ENCODE data around the gene ANGPTL4. TPM values are rescaled to one million over a fixed set of nuclear protein-coding genes. Genes with fewer than 3 reads are reported as not detected.

Gene ANGPTL4
- total RNA-seq, 1 donor from 2014 or later: 82.0 TPM

DNA sequence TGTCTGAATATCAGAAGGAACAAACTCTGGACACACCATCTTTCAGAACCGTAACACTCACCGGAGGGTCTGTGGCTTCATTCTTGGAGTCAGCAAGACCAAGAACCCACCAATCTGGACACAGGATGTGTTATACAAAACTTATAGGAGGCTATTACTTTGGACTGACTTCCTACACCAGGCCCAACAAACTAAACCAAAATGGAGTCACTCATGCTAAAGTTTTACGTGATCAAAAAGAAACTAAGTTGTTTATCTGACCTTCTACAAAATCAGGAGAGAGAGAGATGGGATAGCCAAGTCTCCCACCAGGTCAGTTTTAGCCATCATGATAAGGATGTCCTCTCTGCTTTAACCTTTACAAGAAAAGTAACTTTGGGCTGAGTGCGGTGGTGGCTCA, 23.0 kb downstream of the ANGPTL4 start:
- TF ChIP-seq, protein P1, sequence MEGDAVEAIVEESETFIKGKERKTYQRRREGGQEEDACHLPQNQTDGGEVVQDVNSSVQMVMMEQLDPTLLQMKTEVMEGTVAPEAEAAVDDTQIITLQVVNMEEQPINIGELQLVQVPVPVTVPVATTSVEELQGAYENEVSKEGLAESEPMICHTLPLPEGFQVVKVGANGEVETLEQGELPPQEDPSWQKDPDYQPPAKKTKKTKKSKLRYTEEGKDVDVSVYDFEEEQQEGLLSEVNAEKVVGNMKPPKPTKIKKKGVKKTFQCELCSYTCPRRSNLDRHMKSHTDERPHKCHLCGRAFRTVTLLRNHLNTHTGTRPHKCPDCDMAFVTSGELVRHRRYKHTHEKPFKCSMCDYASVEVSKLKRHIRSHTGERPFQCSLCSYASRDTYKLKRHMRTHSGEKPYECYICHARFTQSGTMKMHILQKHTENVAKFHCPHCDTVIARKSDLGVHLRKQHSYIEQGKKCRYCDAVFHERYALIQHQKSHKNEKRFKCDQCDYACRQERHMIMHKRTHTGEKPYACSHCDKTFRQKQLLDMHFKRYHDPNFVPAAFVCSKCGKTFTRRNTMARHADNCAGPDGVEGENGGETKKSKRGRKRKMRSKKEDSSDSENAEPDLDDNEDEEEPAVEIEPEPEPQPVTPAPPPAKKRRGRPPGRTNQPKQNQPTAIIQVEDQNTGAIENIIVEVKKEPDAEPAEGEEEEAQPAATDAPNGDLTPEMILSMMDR (conservative IDR thresholded peaks at IDR 0.05; ENCODE audit: low read depth, low read length): no peak
- no peak for DNase-seq (ENCODE audit: low read depth)
- no peak overlapping the region for H3K4me3 ChIP-seq (ENCODE audit: low read depth, low read length)

DNA sequence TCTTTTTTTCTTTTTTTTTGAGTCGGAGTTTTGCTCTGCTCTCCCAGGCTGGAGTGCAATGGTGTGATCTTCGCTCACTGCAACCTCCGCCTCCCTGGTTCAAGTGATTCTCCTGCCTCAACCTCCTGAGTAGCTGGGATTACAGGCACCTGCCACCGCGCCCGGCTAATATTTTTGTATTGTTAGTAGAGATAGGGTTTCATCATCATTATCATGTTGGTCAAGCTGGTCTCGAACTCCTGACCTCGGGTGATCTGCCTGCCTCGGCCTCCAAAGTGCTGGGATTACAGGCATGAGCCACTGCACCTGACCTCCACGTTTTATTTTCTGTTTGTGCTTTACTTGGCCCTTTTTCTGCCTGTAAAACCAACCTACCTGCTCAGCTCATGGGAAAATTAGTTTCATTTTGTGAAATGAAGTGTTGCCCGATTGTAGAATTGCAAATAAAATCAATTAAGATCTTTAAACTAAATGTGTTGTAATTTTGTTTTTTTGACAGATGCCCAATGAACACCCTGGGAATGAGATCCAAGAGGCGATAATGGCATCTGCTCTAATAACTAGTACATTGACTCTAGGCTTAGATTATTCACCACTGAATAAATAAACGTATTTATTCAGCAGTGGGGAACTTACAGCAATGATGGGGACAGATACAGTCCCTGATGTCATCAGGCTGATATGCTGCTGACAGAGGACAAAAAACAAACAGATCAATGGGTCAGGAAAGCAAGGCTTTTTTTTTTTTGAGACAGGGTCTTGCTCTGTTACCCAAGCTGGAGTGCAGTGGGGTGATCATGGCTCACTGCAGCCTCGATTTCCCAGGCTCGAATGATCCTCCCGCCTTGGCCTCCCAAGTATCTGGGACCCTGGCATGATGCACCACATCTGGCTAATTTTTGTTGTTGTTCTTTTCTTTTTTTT, 24.0 kb downstream of the ANGPTL4 start:
- H3K4me3 ChIP-seq (ENCODE audit: low read depth, low read length): no peak overlapping the region
- no peak for DNase-seq (ENCODE audit: low read depth)
- TF ChIP-seq, protein P1 (conservative IDR thresholded peaks at IDR 0.05; ENCODE audit: low read depth, low read length): no peak

DNA sequence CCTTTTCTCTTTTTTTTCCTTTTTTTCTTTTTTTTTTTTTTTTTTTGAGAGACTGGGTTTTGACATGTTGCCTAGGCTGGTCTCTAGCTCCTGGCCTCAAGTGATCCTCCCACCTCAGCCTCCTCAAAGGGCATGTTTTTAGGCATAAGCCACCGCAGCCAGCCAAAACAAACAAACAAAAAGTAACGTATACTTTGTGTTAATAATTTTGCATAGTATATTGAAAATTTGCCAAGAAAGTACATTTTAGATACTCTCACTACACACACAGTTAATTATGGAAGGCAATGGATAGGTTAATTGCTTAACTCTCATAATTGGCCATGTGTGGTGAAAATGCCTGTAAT, 24.6 kb downstream of the ANGPTL4 start:
- TF ChIP-seq, protein P1 (conservative IDR thresholded peaks at IDR 0.05; ENCODE audit: low read depth, low read length): no peak
- DNase-seq (ENCODE audit: low read depth): no peak
- no peak overlapping the region for H3K4me3 ChIP-seq (ENCODE audit: low read depth, low read length)

DNA sequence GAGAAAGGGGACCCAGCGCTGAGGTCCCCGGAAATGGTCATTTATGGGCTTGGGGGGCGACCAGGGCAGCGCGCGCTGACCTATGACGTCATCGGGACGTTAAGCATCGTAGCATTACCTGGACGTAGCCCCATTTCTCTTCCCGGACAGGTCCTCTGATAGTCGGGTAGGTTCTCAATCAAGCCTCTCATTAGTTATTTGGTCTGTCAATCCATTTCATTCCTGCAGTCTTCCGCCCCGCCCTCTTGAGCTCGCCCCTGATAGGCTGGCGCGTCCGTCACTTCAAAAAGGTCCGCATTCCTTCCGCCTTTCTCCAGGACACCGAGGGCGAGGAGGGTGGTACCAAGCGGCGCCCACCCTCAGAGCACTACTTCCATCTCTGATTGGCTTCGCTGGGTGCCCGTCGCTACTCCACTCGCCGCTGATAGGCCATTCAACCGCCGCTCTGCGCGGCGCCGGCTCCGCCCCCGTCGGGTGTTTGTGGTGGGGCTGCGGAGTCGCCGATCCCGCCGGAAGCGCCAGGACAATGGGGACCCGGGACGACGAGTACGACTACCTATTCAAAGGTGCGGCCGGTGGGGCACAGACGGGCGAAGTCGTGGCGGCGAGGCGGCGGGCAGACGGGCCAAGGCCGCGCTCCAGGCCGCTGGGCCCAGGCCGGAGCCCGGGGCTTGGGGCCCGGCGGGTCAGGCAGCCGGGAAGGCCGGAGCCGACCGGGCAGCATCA, 26.1 kb downstream of the ANGPTL4 start, which contains the start of gene RAB11B:
TSS of gene RAB11B (plus strand) at position 470 of the 726 bp plus-strand sequence. CDS start at position 527, 57 bp downstream.
- peak within 1 kb of the TSS; percentile 65 for H3K4me3 ChIP-seq (ENCODE audit: low read depth, low read length)
- peak; percentile 99 for DNase-seq (ENCODE audit: low read depth)
- TF ChIP-seq, protein P1 (conservative IDR thresholded peaks at IDR 0.05; ENCODE audit: low read depth, low read length): no peak

DNA sequence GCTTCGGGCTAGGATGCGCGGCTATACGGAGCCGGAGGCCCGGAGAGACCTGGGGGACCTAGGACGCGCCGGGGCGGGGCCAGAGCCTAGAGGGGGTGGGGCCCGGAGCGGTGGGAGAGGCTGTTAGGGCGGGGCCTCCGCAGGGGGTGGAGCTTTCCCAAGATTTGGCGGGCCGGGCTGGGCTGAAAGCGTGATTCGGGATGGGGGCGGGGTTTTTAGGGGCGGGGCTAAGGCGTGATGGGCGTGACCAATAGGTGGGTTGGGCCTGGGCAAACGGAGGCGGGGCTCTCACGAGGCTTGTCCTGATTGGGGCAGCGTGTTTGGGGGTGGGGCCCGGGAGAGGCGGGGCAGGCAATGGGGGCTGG, 26.6 kb downstream of the ANGPTL4 start:
- peak overlapping the region; percentile 65 for H3K4me3 ChIP-seq (ENCODE audit: low read depth, low read length)
- TF ChIP-seq, protein P1 (conservative IDR thresholded peaks at IDR 0.05; ENCODE audit: low read depth, low read length): no peak
- DNase-seq (ENCODE audit: low read depth): no peak

DNA sequence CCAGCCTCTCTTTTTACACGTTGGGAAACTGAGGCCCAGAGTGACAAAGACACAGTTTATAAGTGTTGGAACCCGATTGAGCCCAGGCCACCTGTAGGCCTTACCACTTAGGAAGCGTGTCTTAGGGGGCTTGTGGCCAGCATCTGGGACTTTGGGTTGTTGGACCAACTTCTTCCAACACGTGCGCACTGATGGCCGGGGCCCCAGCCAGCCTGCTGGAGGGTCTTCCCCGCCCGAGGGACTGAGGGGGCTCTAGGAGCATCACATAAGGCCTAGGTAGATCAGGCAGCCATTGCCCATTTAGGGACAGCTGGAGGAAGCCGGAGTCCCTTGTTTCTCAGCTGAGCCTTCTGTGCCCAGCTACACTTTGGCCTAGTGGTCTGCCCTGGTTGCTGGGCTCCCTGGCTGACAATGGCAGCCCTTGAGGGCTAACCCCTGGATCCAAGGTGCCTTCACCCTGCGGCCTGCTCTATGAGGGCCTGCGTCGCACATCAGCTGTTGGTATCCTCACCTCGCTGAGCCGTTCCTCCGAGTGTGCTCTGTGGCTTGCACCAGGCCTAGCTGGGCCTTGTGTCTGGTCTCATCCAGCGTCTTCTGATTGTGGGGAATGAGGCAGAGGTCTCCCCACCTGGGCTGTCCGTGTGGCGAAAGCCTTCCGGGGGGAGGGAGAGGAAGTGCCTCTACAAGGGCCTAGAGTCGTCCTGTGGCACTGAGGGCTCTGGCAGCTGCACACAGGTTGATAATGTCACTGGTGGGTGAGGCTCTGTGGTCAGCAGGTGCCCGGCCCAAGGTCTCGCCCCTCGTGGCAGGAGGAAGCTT, 27.5 kb downstream of the ANGPTL4 start:
- peak overlapping the region; percentile 33 for H3K4me3 ChIP-seq (ENCODE audit: low read depth, low read length)
- TF ChIP-seq, protein P1 (conservative IDR thresholded peaks at IDR 0.05; ENCODE audit: low read depth, low read length): no peak
- DNase-seq (ENCODE audit: low read depth): no peak
